Upper lobe of left lung (tissue), 4 donors: ENCODE measurements around the gene NFATC3.

Source experiments
- EP300 ChIP-seq, 4 donors: sonication (generic); formaldehyde crosslinking; IDR thresholded peaks; one replicate each; pipeline ENCODE4 v1.5.1; 2017; ENCODE audit warnings: antibody characterized with exemption in 4 of 4, control low read depth in 2 of 4
- TF ChIP-seq, protein P1 (sequence below), 6 experiments: fragments of 450-650 bp in 4 of 6; fragments of 200-600 bp in 2 of 6; sonication (generic) in 2 of 6; IDR thresholded peaks; one replicate each; pipeline ENCODE4 v1.5.1; 2016 to 2019; ENCODE audit warnings: antibody characterized with exemption in 6 of 6

DNA sequence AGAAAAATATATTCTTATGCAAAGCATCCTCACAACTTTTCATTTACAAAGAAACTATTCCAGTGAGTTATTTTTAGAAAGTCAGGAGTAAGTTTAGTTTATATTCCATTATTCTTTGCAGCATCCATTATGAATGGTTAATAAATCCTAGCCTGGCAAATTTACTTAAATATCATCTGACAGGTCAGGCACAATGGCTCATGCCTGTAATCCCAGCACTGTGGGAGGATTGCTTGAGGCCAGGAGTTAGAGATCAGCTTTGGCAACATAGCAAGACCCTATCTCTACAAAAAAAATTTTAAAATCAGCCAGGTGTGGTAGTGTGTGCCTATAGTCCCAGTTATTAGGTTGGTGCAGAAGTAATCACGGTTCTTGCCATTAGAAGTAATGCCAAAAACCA is 137.9 kb downstream of the NFATC3 start:
- TF ChIP-seq, protein P1, sequence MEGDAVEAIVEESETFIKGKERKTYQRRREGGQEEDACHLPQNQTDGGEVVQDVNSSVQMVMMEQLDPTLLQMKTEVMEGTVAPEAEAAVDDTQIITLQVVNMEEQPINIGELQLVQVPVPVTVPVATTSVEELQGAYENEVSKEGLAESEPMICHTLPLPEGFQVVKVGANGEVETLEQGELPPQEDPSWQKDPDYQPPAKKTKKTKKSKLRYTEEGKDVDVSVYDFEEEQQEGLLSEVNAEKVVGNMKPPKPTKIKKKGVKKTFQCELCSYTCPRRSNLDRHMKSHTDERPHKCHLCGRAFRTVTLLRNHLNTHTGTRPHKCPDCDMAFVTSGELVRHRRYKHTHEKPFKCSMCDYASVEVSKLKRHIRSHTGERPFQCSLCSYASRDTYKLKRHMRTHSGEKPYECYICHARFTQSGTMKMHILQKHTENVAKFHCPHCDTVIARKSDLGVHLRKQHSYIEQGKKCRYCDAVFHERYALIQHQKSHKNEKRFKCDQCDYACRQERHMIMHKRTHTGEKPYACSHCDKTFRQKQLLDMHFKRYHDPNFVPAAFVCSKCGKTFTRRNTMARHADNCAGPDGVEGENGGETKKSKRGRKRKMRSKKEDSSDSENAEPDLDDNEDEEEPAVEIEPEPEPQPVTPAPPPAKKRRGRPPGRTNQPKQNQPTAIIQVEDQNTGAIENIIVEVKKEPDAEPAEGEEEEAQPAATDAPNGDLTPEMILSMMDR (IDR thresholded peaks at IDR 0.05) = no peak
- no peak for TF ChIP-seq EP300 (IDR thresholded peaks at IDR 0.05)
